HG03521 (cell line): ENCODE results near the gene ARL6IP4.

ENCODE experiments used
- ATAC-seq: cut with Tn5 transposase; IDR thresholded peaks from one replicate; pipeline ENCODE4 v1.9.1; 2021; ENCODE audit warnings: mild to moderate bottlenecking, moderate library complexity; ENCODE audit not compliant: unreplicated experiment

The ARL6IP4 gene

GRCh38 chr12:122977655-122978392 is 2.7 kb upstream of the ARL6IP4 start:
- no peak for ATAC-seq

- ATAC-seq = no peak
These were observed 1.9 kb upstream of the ARL6IP4 start for GRCh38 chr12:122978507-122978955.

- ATAC-seq = no peak
These were observed 1.2 kb upstream of the ARL6IP4 start for GRCh38 chr12:122979001-122979907.

GRCh38 chr12:122979908-122980182 is 636 bp upstream of the ARL6IP4 start:
- ATAC-seq = no peak

GRCh38 chr12:122981036-122981471 is 573 bp downstream of the ARL6IP4 start:
- ATAC-seq = no peak

GRCh38 chr12:122981587-122982476 is 1.4 kb downstream of the ARL6IP4 start:
- no peak for ATAC-seq

- ATAC-seq = no peak
These were observed 2.0 kb downstream of the ARL6IP4 start for GRCh38 chr12:122982477-122982815.

GRCh38 chr12:122982963-122983788 is 2.7 kb downstream of the ARL6IP4 start:
- no peak for ATAC-seq

GRCh38 chr12:122983789-122984515 is 3.5 kb downstream of the ARL6IP4 start:
- no peak for ATAC-seq

- no peak for ATAC-seq
These were observed 4.3 kb downstream of the ARL6IP4 start for GRCh38 chr12:122984612-122985337.

GRCh38 chr12:122985338-122986257 is 5.1 kb downstream of the ARL6IP4 start:
- no peak for ATAC-seq

- no peak for ATAC-seq
These were observed 5.9 kb downstream of the ARL6IP4 start for GRCh38 chr12:122986258-122986871.

- ATAC-seq = no peak
These were observed 6.8 kb downstream of the ARL6IP4 start for GRCh38 chr12:122987086-122987951.

- ATAC-seq = no peak
These were observed 7.6 kb downstream of the ARL6IP4 start for GRCh38 chr12:122988036-122988435.

GRCh38 chr12:122988612-122989212 is 8.2 kb downstream of the ARL6IP4 start:
- ATAC-seq = no peak

- ATAC-seq = no peak
These were observed 8.9 kb downstream of the ARL6IP4 start for GRCh38 chr12:122989225-122989839.
